ENCODE measurements around the gene SUGCT.

The SUGCT gene

DNA sequence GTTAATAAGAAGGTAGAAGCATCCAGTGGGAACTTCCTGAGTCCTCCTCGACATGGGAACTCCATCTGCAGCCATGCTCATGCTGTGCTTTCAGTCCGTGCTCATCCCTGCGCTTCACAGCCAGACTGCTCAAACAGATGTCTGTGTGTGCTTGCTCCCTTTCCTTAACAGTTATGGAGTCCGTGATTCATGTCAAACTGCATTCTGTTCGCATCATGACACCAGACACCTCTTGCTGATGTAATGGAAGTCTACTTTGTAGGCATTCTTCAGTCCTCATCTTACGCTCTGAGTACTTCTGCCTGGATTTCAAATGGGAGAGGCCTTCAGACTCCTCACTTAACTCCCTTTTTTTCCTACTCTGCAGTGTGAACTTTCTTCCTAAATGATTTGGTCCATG, 304.9 kb downstream of the SUGCT start:
- in situ Hi-C loops (cut with HindIII; ENCODE audit: low sequenced_read_pairs), result no loop called here

DNA sequence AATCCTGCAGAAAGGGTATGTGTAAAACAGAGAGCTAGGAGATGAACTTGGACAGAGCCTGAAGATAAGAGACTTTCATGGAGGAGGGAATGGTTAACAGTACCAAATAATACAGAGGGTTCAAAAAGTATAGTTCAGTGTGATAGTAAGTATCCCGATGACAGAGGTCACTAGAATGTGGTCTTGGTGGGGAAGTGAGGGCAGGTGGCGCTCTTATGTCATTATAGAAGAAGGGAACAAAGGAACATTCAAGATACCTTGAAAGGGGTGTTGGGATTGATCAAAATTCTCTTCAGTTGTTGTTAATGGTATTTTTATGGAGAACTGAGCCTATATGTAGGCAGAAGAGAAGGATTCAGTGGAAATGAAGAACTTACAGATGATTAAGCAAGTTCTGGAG, 312.5 kb downstream of the SUGCT start:
- in situ Hi-C loops (cut with HindIII; ENCODE audit: low sequenced_read_pairs), result no loop called here

DNA sequence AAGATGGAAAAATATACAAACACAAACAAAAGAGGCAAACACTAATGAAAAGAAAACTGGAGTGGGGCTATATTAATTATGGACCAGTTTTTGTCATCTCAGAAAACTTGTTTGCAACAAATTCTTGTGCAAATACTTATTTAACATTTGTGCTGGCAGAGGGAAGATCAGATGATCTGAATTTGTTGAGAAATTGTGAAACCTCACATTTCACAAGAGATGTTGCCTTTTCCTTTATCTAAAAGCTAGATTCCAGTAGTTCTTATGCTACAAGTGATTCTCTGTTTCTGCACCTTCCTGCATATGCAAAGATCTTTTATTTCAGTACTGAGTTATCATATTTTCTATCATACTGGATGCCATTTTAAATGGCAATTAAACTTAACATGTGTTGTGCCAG, 320.7 kb downstream of the SUGCT start:
- in situ Hi-C loops (cut with HindIII; ENCODE audit: low sequenced_read_pairs), result no loop called here

DNA sequence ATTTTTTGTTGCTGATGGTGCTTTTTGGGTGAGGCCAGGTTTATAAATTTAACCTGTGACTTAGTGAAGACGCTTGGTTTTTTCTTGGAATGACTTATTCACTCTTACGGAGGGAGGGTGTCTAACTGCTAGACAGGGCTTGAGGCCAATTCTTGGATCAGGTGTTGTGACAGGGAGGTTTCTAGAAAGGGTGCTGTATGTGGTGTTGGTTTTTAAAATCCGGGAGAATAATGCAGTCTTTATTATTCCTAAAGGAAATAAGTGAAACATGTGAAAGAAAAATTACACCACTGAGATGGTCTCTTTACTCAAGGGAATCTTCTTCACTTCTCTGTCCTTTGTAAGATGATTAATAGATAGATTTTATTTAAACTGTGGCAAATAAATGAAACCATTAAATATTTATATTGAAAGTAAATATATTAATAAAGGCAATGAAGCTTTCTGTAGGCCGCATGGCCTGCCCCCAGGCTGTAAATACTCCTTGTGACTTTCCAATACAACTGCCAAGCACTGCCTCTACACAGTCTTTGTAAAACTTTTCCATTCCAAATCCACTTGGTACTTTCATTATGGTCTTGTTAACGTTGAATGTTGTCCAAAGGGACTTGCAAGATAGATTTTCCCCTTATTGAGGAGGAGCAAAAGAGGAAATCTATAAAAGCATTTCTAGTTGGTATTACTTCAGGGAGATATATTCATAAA, 323.1 kb downstream of the SUGCT start:
- in situ Hi-C loops (cut with HindIII; ENCODE audit: low sequenced_read_pairs), result no loop called here

DNA sequence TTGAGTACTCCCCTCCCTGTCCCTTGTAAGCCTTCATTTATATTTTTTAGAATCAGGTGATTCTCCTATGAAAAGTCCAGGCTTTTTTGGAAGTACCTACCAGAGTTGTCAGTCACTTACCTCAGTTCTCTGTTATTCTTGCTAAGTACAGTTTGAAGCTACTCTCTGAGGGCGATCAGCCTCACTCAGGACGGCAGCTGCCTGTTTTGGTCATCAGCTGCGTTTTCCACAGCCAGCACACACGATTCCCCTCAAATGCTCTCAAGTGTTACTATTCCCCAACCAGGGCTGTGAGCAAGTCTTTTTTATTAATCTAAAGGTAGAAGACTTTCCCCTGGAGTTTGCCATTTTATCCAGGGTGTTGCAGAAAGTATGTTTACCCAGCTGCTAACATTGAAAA, 328.6 kb downstream of the SUGCT start:
- in situ Hi-C loops (cut with HindIII; ENCODE audit: low sequenced_read_pairs), result no loop called here

DNA sequence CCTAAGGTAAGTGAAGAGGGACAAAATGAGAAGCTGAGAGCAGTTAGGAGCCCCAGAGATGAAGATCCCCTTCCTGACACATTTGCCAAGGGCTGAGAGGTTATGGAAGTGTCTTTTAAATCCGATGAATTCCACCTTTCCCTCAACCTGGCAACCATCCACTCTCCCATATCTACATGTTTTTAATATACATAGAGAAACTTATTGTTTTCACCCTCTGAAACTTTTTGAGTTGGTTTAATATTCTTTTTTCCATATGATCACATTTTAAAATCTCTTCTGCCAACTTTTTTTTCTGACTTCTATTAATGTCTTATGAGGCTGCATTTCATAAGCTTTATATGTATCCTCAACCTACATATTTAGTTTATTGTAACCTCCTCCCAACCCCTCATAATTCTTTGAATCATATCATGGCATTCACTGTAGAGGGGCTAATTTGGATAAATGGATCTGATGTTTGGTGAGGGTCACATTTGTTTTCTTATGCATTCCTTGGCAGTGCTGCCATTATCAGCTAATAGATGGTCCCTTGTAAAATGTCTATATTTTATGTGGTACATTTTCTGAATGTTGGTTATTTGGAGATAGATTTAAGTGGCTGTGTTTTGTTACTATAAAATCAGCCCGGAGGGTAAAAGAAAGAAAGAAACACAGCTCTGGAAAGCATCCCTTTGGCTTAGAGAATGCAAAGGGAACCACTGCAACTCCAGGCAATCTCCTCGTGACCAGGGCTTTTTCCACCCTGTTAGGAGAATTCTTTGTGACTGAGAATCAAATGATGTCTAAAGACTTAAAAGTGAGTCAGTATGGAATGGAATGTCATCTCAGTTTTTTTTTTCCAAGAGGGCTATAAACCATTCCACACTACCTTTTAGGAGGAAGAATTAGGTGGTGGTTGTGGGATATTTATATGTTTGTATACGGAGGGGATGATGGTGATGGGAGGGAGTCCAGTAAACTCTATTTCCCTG, 334.4 kb downstream of the SUGCT start:
- in situ Hi-C loops (cut with HindIII; ENCODE audit: low sequenced_read_pairs), result no loop called here

DNA sequence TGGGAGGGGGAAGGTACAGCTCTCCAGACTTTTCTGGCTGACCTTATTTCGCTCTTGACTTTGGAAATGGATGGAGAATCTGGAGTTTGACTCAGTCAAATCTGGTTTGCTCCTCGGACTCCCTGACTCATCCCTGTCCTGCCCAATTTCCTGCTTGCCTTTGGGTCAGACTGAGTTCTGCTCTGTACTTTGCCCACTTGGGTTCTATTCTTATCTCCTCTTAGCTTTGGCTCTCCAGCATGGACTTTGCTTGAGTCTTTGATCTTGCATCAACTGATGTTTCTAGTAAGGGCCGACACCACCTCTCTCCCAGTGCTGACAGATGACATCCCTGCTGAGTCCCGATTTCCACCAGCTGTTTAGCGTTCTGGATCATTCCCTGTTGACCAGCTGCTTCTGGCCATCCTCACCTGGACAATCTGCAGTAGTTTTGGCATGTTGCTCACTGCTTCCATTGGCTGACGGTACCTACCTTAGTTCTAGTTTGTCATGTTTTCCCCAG, 335.3 kb downstream of the SUGCT start:
- in situ Hi-C loops (cut with HindIII; ENCODE audit: low sequenced_read_pairs), result no loop called here

DNA sequence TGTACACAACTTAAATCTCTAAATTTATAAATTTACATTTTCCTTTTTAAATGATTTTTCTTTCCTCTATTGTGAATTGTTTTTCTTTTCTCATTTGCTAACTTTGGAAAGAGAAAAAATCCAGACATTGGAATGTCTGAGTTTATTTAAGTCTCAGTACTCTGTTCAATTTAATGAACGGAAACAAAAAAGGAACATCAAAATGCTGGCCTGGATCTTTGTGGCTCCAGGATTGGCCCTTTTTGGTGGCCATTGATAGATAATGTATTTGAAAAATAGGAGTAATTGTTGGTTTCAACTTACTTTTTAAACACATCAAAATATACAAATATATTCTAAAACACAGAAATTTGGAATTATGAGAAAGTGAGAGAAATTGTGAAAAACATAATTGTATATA, 336.0 kb downstream of the SUGCT start:
- in situ Hi-C loops (cut with HindIII; ENCODE audit: low sequenced_read_pairs), result no loop called here

DNA sequence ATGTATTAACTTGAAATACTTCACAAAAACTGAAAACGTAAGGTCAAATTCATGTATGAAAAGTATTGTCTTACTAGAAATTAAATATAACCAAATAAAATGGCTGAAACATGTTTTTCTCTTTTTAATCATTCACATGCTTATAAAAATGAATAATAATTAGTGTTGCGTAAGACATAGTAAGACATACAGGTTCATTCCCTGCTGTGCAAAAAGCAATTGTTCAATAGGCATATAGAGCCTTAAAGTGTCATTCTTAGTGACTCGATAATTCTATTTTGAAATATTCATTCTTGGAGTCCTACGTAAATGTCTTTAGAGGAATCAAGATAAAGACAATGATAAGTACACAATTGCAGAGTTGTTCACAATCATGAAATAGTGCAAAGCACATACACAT, 337.1 kb downstream of the SUGCT start:
- in situ Hi-C loops (cut with HindIII; ENCODE audit: low sequenced_read_pairs), result no loop called here

DNA sequence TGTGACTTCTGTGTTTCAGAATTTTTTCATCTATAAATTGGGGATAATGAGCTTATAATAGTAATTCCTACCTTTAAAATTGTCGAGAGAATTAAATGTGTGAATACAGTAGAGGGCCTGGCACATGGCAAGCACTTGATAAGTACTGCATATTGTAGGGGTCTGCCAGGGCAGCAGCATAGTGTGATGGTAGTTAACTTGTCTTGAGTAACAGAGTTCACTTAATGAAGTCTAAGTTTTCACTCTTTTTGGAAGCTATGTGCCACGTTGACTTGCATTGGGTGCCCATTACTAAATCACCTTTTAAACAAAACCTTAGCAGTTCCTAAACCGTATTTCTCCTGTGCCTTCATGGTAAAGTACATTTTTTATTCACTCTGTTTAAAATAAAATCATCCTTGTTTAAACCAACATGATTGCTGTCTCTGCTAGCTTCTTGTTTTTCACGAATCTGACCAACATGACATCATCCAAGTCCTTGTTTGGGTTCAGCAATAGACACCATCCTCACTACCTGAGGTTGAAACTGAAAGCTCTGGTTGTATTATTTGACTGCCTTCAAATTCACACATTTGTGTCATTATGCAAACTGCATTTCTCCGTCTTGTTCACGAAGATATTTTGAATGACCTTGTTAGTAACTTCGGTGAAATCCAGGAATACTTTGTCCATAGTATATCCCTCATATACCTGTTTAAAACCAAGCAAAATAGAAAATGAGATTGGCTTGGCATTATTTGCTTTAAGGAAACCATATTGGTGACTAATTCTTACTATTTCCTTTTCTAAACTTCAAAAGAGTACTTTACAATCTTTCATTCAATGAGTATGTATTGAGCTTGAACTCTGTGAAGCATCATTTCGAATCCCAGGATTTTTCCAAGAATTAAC, 340.2 kb downstream of the SUGCT start:
- in situ Hi-C loops (cut with HindIII; ENCODE audit: low sequenced_read_pairs), result no loop called here

DNA sequence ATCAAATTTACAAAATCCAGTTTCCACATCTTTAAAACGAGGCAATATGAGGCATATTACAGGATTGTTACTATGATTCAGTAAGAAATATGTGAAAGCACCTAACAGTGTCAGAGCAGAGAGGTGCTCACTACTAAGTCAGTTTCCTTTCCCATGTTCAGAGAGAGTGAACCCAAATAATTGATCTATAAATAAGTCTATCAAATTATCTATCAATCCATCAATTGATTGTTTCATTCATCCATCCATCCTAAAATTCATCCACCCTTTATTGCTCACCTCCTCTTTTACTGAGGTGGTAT, 340.8 kb downstream of the SUGCT start:
- in situ Hi-C loops (cut with HindIII; ENCODE audit: low sequenced_read_pairs), result no loop called here

DNA sequence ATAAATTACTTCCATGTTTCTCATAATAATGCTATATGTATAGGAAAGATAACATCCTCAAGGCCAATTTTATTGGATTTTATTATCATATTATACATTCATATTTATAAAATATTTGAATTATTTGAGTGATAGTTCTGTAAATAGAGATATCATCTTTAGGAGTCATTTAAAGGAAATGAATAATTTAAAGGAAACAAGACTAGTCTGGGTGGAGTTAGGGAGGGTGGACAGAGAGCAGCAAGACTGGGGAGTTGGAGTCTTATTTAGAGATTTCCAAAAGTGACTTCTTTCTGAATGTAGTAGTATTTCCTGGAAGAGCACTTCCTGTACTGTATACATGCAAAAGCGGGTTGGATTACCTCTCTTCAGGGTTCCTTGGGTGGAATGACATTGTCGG, 342.3 kb downstream of the SUGCT start:
- in situ Hi-C loops (cut with HindIII; ENCODE audit: low sequenced_read_pairs), result no loop called here

DNA sequence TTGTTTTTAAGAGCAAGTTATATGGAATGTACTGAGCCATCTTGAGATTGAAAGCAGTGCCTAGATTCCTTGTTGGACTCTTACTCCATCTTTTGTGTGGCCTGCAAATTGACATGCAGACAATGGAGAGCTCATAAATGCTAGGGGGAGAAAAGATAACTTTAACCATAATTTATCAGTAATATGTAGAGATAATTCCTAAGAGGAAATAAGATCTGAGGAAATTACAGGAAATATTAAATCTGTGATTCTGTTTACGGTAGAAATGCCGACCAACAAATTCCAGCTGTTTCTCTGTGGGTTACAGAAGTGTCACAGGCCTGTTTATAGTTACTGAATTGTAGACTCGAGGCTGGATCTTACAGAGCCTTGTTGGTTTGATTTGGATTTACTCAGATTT, 348.0 kb downstream of the SUGCT start:
- in situ Hi-C loops (cut with HindIII; ENCODE audit: low sequenced_read_pairs), result loop anchor here (5.0 kb wide), 1 partner anchor 104 kb away; no protein-coding TSS in a partner anchor

DNA sequence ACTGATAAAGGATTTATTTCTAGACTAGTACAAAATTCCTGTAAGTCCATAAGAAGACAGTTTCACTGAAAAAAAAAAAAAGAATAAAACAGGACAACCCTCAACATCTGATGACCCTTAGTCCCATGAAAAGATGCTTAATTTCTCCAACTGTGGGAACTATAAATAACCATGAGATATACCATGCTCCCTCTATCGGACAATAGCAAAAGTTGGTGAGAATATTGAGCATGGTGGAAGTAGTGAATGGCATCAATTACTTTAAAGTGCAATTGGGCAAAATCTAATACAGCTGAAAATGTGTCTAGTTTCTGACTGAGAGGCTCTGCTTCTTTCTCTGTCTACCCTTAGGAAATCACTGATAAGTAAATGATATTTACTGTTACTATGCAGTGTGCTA, 348.8 kb downstream of the SUGCT start:
- in situ Hi-C loops (cut with HindIII; ENCODE audit: low sequenced_read_pairs), result loop anchor here (5.0 kb wide), 1 partner anchor 104 kb away; no protein-coding TSS in a partner anchor

DNA sequence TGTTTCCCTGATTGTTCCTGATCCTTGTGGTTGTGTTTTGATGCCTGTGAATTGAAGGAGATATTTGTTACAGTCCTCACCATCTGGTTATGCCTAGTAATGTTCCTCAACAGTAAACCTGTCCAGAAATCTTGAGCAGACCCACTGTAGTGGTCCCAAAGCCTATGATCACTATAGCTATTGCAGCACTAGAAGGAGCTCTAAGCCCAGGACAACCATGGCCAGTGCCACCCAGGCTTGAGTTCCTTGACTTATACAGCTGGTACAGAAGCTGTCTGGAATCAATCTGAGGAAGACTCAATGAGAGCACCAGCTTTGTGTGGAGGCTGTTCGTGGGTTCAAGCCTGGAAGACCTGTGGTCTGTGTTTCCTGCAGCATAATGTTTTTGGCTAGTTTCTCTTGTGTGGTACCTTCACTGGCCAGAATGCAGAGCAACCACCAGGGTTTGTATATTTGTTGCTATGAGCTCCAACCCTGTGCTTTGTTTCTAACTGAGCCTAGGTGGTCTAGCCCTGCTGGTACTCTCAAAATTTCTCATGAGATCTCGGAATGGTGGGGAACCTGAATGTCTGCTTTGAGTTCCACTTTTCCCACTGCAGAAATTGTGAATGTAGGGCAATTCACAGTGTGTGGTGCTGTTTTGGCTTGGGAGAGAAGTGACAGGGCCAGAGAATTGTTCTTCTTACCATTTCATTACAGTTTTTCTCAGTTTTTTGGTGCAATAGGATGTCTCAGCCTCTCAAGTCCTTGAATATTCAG, 355.2 kb downstream of the SUGCT start:
- in situ Hi-C loops (cut with HindIII; ENCODE audit: low sequenced_read_pairs), result no loop called here

DNA sequence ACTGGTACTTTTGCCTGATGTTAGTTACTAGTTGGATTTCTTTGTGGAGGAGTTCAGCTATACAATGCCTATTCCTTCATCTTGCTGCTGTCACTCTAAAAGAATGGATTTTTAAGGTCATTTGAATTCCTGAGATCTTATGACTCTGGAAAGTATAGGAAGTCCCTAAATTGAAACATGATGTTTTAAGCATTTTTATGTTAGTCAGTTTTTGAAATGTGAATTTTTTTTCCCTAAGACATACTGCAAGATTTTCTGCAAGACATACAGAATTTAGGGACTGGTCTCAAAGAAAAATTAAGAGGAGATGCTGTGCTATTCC, 355.8 kb downstream of the SUGCT start:
- in situ Hi-C loops (cut with HindIII; ENCODE audit: low sequenced_read_pairs), result no loop called here

DNA sequence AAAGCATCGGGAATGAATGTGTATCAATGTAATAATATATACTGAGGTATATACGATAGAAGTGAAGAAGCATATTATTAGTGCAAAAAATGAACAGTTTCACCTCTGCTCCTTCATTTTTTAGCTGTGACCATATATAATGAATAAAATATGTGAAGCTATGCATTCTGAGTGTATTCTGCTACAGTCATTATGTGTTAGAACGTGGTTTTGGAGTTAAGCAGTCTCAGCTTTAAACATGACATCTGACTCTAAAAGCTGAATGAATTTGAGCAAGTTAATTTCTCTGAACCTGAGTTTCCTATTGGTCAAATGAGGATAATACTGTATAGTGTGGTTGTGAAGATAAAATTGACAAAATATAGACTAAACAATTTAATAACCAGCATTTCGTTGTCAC, 358.1 kb downstream of the SUGCT start:
- in situ Hi-C loops (cut with HindIII; ENCODE audit: low sequenced_read_pairs), result no loop called here

DNA sequence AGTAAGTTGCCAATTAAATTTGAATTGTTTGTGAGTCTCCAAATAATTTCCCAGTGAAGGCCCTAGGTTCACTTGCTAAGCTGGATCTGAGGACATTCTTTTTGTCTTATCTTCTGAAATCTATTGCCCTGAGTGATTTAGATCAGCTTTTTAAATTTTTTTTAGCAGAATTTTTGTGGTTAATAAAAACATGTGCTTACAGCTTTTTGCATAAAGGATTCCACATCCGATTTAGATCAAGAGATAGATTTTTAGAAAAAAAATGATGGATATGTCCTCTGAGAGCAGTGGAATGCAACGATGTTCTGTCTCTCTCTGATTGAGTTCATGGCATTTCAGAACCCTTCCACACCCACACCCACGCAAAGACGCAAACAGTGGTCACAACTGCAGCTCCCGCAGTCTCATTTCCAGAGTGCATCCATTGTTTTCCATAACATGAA, 358.8 kb downstream of the SUGCT start:
- in situ Hi-C loops (cut with HindIII; ENCODE audit: low sequenced_read_pairs), result no loop called here

DNA sequence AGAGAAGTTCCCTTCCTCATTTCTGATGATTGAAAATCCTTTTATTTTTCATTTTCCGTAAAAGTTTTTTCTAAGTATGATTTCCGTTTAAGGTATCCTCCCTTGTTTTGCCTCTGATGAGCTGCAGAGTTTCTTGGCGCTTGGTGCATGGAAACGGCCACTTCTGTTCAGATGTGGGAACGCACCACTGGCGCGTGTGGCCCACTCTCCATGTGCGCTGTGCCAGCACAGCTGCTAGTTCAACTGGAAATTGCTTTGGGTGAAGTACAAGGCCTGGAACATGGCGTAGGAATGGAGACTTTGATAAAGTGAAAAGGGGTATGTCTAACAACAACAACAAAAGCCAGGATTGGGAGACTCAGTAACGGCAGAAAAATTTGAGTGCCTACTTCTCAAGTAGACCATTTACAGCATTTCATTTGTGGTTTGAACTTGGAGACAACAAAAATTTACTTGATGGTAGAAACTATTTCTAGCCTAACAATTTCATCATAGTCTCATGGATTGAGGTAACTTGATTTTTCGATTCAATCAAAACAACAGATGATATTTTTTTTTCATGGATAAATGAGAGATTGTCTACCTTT, 364.2 kb downstream of the SUGCT start:
- in situ Hi-C loops (cut with HindIII; ENCODE audit: low sequenced_read_pairs), result loop anchor here (5.0 kb wide), 1 partner anchor 97 kb away; no protein-coding TSS in a partner anchor

DNA sequence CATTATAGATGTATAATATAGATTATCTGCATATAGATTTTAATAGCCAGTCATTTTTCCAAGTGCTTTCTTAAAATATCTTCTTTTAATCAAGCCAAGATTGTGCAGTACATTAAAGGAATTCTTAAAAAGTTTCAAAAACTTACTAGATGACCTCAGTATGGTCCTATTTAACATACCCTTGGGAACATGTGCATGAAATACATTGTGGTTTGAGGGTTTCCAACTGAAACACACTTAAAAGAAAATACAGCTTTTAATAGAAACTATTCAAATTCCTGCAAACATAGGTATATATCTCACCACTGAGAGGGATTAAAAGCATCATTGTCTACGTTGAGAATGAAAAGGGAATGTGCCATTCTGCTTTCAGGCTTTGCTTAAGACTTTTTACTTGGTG, 364.9 kb downstream of the SUGCT start:
- in situ Hi-C loops (cut with HindIII; ENCODE audit: low sequenced_read_pairs), result loop anchor here (5.0 kb wide), 1 partner anchor 97 kb away; no protein-coding TSS in a partner anchor

Measured in endothelial cell of hepatic sinusoid (primary cell).